UCSD-AML1 (cell line): ENCODE measurements around the gene NAE1.

Experiments
- DNase-seq: peaks from one replicate; lab custom pipeline; 2025; ENCODE audit not compliant: unreplicated experiment; lab: John Stamatoyannopoulos, UW

Gene NAE1

GRCh38 chr16:66850115-66850815 is 19.5 kb upstream of the NAE1 start:
- DNase-seq: no peak

GRCh38 chr16:66849549-66849948 is 18.8 kb upstream of the NAE1 start:
- DNase-seq: no peak

- no peak for DNase-seq
Measured at GRCh38 chr16:66849021-66849420, 18.2 kb upstream of the NAE1 start.

- DNase-seq: no peak
Measured at GRCh38 chr16:66848172-66848571, 17.4 kb upstream of the NAE1 start.

GRCh38 chr16:66847533-66848067 is 16.8 kb upstream of the NAE1 start:
- no peak for DNase-seq

- DNase-seq: no peak
Measured at GRCh38 chr16:66846831-66847230, 16.1 kb upstream of the NAE1 start.

- no peak for DNase-seq
Measured at GRCh38 chr16:66846266-66846665, 15.5 kb upstream of the NAE1 start.

GRCh38 chr16:66845791-66846221 is 15.0 kb upstream of the NAE1 start:
- DNase-seq: no peak

GRCh38 chr16:66845080-66845410 is 14.3 kb upstream of the NAE1 start:
- no peak for DNase-seq

- no peak for DNase-seq
Measured at GRCh38 chr16:66844342-66845079, 13.7 kb upstream of the NAE1 start, which contains the start of gene CA7. TSS of gene CA7 (plus strand) at chr16:66844414. CDS start at chr16:66844488, 74 bp downstream.

- no peak for DNase-seq
Measured at GRCh38 chr16:66844009-66844341, 13.2 kb upstream of the NAE1 start.

GRCh38 chr16:66843191-66843590 is 12.4 kb upstream of the NAE1 start:
- no peak for DNase-seq

- DNase-seq: no peak
Measured at GRCh38 chr16:66842765-66843164, 12.0 kb upstream of the NAE1 start.

GRCh38 chr16:66841366-66841765 is 10.6 kb upstream of the NAE1 start:
- no peak for DNase-seq

- no peak for DNase-seq
Measured at GRCh38 chr16:66840883-66841282, 10.1 kb upstream of the NAE1 start.

GRCh38 chr16:66834746-66835145 is 4.0 kb upstream of the NAE1 start:
- DNase-seq: no peak

- DNase-seq: no peak
Measured at GRCh38 chr16:66832661-66833305, 2.0 kb upstream of the NAE1 start.

- DNase-seq: no peak
Measured at GRCh38 chr16:66832190-66832589, 1.4 kb upstream of the NAE1 start.

- DNase-seq: no peak
Measured at GRCh38 chr16:66824006-66824405, 6.8 kb downstream of the NAE1 start.

- no peak for DNase-seq
Measured at GRCh38 chr16:66814734-66815133, 16.0 kb downstream of the NAE1 start.

- no peak for DNase-seq
Measured at GRCh38 chr16:66811043-66811442, 19.7 kb downstream of the NAE1 start.

GRCh38 chr16:66810391-66810790 is 20.4 kb downstream of the NAE1 start:
- DNase-seq: no peak
